Smooth muscle cell (in vitro differentiated cells): Measurements from ENCODE around the gene ZC3H12C. TPM values are rescaled to one million over a fixed set of nuclear protein-coding genes. Genes with fewer than 3 reads are reported as not detected.
"Not testable (repeated sequence)": the region's sequence is repeated elsewhere in the genome, so short reads cannot be mapped to it uniquely, and the experiment has no call there.

Experiments used
- DNase-seq: peaks from one replicate; lab custom pipeline; 2025; ENCODE audit not compliant: unreplicated experiment; lab: John Stamatoyannopoulos, UW
- H2AFZ ChIP-seq: fragments of 200-600 bp; sonication (generic); 2 replicates; pipeline ENCODE4 v1.6.0; 2016; ENCODE audit warnings: antibody characterized with exemption, low read depth, mild to moderate bottlenecking
- H3F3A ChIP-seq: fragments of 200-600 bp; sonication (generic); 2 replicates; pipeline ENCODE4 v1.6.0; 2017; ENCODE audit warnings: antibody characterized with exemption, low read depth
- H3K27ac ChIP-seq: fragments of 200-600 bp; sonication (generic); 2 replicates; pipeline ENCODE4 v1.5.1; 2016; ENCODE audit warnings: low read depth, mild to moderate bottlenecking
- H3K27me3 ChIP-seq: fragments of 200-600 bp; sonication (generic); 2 replicates; pipeline ENCODE4 v1.6.1; 2016; ENCODE audit warnings: low read depth, mild to moderate bottlenecking
- H3K36me3 ChIP-seq: fragments of 200-600 bp; sonication (generic); 2 replicates; pipeline ENCODE4 v1.5.1; 2016; ENCODE audit warnings: low read depth
- H3K4me1 ChIP-seq: fragments of 200-600 bp; sonication (generic); 2 replicates; pipeline ENCODE4 v1.5.1; 2016; ENCODE audit warnings: low read depth
- H3K4me2 ChIP-seq: fragments of 200-600 bp; sonication (generic); 2 replicates; pipeline ENCODE4 v1.6.0; 2016; ENCODE audit warnings: mild to moderate bottlenecking
- H3K4me3 ChIP-seq: fragments of 200-600 bp; sonication (generic); 2 replicates; pipeline ENCODE4 v1.5.1; 2016; ENCODE audit warnings: mild to moderate bottlenecking
- H3K79me2 ChIP-seq: fragments of 200-600 bp; sonication (generic); 2 replicates; pipeline ENCODE4 v1.6.0; 2016; ENCODE audit warnings: low read depth, mild to moderate bottlenecking
- H3K9ac ChIP-seq: fragments of 200-600 bp; sonication (generic); 2 replicates; pipeline ENCODE4 v1.6.0; 2016; ENCODE audit warnings: low read depth
- H3K9me3 ChIP-seq: fragments of 200-600 bp; sonication (generic); replicated peaks from 2 replicates; pipeline ENCODE4 v1.5.1; 2016; ENCODE audit warnings: low read depth
- H4K20me1 ChIP-seq: fragments of 200-600 bp; sonication (generic); 2 replicates; pipeline ENCODE4 v1.6.0; 2016; ENCODE audit warnings: low read depth
- CTCF ChIP-seq: fragments of 200-600 bp; sonication (generic); IDR thresholded peaks from 2 replicates; pipeline ENCODE4 v1.5.1; 2017; ENCODE audit warnings: borderline replicate concordance, mild to moderate bottlenecking, antibody characterized with exemption; ENCODE audit not compliant: insufficient read depth, poor library complexity, severe bottlenecking
- WGBS: methylation state at CpG from one replicate; pipeline ENCODE4 v1.1.7; 2016; ENCODE audit warnings: low lambda C conversion rate; 5-methylcytosine and 5-hydroxymethylcytosine counted together
- polyA plus RNA-seq: library from polyadenylated mRNA; unstranded; fragments of >200 nt; fragmentation: Nextera tagmentation; extraction: Ambion mirVana; gene quantifications from 2 replicates; pipeline ENCODE4 v1.2.1, GENCODE V29; 2016
- total RNA-seq: library from RNA; depleted of rRNA; stranded (reverse); fragments of >200 nt; gene quantifications from 2 replicates; pipeline ENCODE4 v1.2.3, GENCODE V29; 2014

Gene ZC3H12C
- total and polyA plus RNA-seq, 2 experiments from 2014 or later = 1.9 to 10.6 TPM

GRCh38 chr11:110186867-110187266 is 93.7 kb downstream of the ZC3H12C start:
- Histone ChIP-seq H3K4me3 (no peak overlapping the region), H2AFZ (no peak overlapping the region), H3K9ac (no peak overlapping the region), H3F3A (no peaks in the 10 kb centered on the region), H3K27ac (no peak overlapping the region), H4K20me1 (no peaks in the 10 kb centered on the region), H3K9me3 (no peaks in the 10 kb centered on the region), H3K36me3 (no peaks in the 10 kb centered on the region), H3K4me2 (no peak overlapping the region), H3K4me1 (no peaks in the 10 kb centered on the region), H3K79me2 (no peaks in the 10 kb centered on the region), H3K27me3 (no peaks in the 10 kb centered on the region)
- no peak for TF ChIP-seq CTCF
- DNase-seq = no peak
- WGBS = 94% methylated on average over 4 of the region's 4 CpGs

- Histone ChIP-seq H3F3A (no peaks in the 10 kb centered on the region), H2AFZ (no peak overlapping the region), H3K27ac (no peak overlapping the region), H3K9ac (no peak overlapping the region), H4K20me1 (no peaks in the 10 kb centered on the region), H3K9me3 (no peaks in the 10 kb centered on the region), H3K4me1 (no peaks in the 10 kb centered on the region), H3K4me2 (no peak overlapping the region), H3K79me2 (no peaks in the 10 kb centered on the region), H3K27me3 (no peaks in the 10 kb centered on the region), H3K4me3 (no peak overlapping the region), H3K36me3 (no peaks in the 10 kb centered on the region)
- DNase-seq = no peak
- no peak for TF ChIP-seq CTCF
- WGBS = 94% methylated on average over 6 of the region's 6 CpGs
Measured at GRCh38 chr11:110187731-110188130, 94.5 kb downstream of the ZC3H12C start.

- DNase-seq = no peak
- H3K4me2 ChIP-seq = no peak overlapping the region
- no peak overlapping the region for H3K9ac ChIP-seq
- no peaks in the 10 kb centered on the region for H3K4me1 ChIP-seq
- no peaks in the 10 kb centered on the region for H4K20me1 ChIP-seq
- H3K79me2 ChIP-seq = no peaks in the 10 kb centered on the region
- H2AFZ ChIP-seq = no peak overlapping the region
- H3K9me3 ChIP-seq = no peaks in the 10 kb centered on the region
- TF ChIP-seq CTCF = no peak
- peaks cover 6% of the 10 kb centered on the region for H3F3A ChIP-seq
- 91% methylated on average over 1 of the region's 1 CpG for WGBS
- no peaks in the 10 kb centered on the region for H3K36me3 ChIP-seq
- H3K4me3 ChIP-seq = no peak overlapping the region
- H3K27ac ChIP-seq = no peak overlapping the region
- no peaks in the 10 kb centered on the region for H3K27me3 ChIP-seq
Measured at GRCh38 chr11:110190885-110191284, 97.7 kb downstream of the ZC3H12C start.

- H3K27ac ChIP-seq, H3K27me3 ChIP-seq, H3K9me3 ChIP-seq, H3K4me1 ChIP-seq, H3K79me2 ChIP-seq, H3K4me2 ChIP-seq, H3K36me3 ChIP-seq, H3K9ac ChIP-seq, H3F3A ChIP-seq, DNase-seq, H3K4me3 ChIP-seq, H2AFZ ChIP-seq, H4K20me1 ChIP-seq: not testable (repeated sequence)
- 85% methylated on average over 4 of the region's 4 CpGs for WGBS
Measured at GRCh38 chr11:110192604-110193282, 99.6 kb downstream of the ZC3H12C start.

GRCh38 chr11:110194211-110194766 is 101.1 kb downstream of the ZC3H12C start:
- DNase-seq = not testable (repeated sequence)

More at GRCh38 chr11:110194211-110194766, 101.1 kb downstream of the ZC3H12C start:
- peak overlapping the region; percentile 55 for H3K27ac ChIP-seq
- not testable (repeated sequence) for H3K4me3 ChIP-seq, H2AFZ ChIP-seq, H3K4me1 ChIP-seq, H3F3A ChIP-seq, H4K20me1 ChIP-seq, H3K4me2 ChIP-seq, H3K36me3 ChIP-seq, H3K9me3 ChIP-seq, H3K9ac ChIP-seq, H3K79me2 ChIP-seq, H3K27me3 ChIP-seq
- 69% methylated on average over 10 of the region's 10 CpGs for WGBS
